ENCODE results near the gene FAM3D. TPM values are rescaled to one million over a fixed set of nuclear protein-coding genes. Genes with fewer than 3 reads are reported as not detected.
"Not testable (repeated sequence)": the region's sequence is repeated elsewhere in the genome, so short reads cannot be mapped to it uniquely, and the experiment has no call there.

Gene FAM3D
- total RNA-seq, 1 donor from 2014 or later, result not detected

DNA sequence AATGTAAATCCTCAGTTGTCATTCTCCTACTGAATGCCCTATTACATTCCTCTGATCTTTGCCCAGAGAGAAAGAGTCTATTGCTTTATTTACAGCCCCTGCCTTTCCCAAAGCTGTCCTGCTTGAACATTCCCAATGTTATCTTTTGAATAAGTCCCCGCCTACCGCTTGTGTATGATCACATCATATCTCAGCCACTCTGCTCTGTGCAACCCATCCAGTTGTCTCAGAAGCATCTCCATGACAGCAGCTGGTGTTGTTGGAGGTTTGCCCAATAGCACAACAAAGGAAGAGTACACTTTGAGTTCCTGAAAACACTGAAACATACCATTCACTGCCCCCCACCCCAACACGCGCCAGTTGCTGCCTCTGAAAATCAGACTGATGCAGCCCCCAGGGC lies 22.0 kb upstream of the FAM3D start:
- DNase-seq (ENCODE audit: missing footprints) (no peak), ATAC-seq (no peak)
- intact Hi-C loops (cut with DNase I), result no loop called here

- DNase-seq (ENCODE audit: missing footprints) (no peak), ATAC-seq (no peak)
- intact Hi-C loops (cut with DNase I), result no loop called here
Observed at GRCh38 chr3:58686847-58687246, 20.3 kb upstream of the FAM3D start.

DNA sequence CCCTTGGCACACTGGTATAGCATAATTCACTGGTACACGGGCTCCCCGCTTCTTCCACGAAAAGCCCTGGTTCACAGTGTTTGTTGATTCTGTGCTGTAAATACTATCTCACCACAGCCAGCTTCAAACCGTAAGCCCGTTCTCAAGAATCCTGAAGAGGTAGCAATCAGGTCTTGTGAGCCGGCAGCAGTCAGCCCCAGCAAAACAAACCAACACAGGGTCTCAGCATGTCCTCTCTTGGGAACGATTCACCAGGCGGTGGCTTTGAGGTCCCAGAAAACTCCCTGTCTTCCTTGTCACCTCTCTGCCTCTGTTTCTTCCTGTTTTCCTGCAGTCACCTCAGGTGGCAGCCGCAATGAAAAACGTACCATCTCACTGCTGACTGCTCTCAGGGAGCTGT lies 19.1 kb upstream of the FAM3D start:
- no peak for ATAC-seq
- intact Hi-C loops (cut with DNase I), result no loop called here
- DNase-seq (ENCODE audit: missing footprints), result no peak

GRCh38 chr3:58683466-58683865 lies 16.9 kb upstream of the FAM3D start:
- DNase-seq (ENCODE audit: missing footprints), result no peak
- ATAC-seq, result no peak
- intact Hi-C loops (cut with DNase I), result no loop called here

DNA sequence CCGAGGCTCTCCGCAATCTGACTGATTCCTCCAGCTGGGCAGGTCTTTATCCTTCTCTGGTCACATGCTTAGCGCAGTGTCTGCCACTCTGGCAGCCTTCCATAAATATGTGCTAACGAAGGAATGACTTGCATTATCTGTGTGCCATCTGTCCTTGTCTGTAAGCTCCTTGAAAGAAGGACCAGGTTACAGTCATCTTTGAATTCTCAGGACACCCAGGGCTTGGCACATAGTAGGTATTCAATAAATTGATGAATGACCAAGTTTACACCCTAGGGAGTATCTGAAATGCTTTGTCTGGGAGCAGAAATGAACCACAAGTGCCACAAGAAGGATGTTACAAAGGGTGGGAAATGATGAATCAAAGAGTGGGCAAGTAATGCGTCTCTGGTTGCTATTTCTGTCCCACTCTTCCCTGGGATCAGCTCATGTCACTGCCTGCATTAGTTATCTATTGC lies 16.5 kb upstream of the FAM3D start:
- ATAC-seq, result no peak
- DNase-seq (ENCODE audit: missing footprints), result no peak
- intact Hi-C loops (cut with DNase I), result no loop called here

GRCh38 chr3:58681863-58682262 lies 15.3 kb upstream of the FAM3D start:
- ATAC-seq, result no peak
- no peak for DNase-seq (ENCODE audit: missing footprints)
- intact Hi-C loops (cut with DNase I), result no loop called here

GRCh38 chr3:58680879-58681525 lies 14.4 kb upstream of the FAM3D start:
- DNase-seq (ENCODE audit: missing footprints), result no peak
- intact Hi-C loops (cut with DNase I), result no loop called here
- no peak for ATAC-seq

DNA sequence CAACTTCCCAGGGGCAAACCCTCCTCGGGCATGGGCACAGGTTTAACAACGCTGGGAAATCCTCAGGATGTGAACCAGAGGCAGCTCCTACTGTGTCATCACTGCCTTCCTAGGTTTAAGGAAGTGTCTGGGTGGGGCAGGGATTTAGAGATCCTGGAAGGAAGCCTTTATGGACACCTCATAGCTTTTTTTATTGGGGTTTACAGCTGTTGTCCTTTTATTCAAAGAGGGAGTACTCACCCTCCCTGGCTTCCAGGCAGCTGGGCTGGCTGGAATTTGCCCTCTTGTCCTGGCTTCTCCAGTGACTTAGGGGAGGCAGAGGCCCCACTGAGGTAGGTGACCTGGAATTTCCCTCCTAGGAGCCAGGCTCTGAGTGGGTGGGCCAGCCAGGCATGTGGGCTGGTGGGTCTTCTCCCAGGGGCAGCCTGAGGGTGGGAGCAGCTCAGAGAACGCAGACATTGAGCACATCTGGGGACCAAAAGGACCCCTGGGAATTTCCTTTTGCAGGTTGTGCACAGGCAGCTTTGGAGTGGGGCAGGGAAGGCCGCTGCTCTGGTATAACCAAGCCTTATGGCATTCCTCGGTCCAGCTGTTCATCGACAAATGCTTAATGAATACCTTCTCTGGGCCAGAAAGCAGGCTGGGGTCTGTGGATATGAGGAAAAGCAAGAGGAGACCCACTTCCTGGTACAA lies 13.5 kb upstream of the FAM3D start:
- intact Hi-C loops (cut with DNase I), result no loop called here
- ATAC-seq, result no peak
- DNase-seq (ENCODE audit: missing footprints), result no peak

- DNase-seq (ENCODE audit: missing footprints) (no peak), ATAC-seq (no peak)
- intact Hi-C loops (cut with DNase I), result no loop called here
Observed at GRCh38 chr3:58679446-58679845, 12.9 kb upstream of the FAM3D start.

DNA sequence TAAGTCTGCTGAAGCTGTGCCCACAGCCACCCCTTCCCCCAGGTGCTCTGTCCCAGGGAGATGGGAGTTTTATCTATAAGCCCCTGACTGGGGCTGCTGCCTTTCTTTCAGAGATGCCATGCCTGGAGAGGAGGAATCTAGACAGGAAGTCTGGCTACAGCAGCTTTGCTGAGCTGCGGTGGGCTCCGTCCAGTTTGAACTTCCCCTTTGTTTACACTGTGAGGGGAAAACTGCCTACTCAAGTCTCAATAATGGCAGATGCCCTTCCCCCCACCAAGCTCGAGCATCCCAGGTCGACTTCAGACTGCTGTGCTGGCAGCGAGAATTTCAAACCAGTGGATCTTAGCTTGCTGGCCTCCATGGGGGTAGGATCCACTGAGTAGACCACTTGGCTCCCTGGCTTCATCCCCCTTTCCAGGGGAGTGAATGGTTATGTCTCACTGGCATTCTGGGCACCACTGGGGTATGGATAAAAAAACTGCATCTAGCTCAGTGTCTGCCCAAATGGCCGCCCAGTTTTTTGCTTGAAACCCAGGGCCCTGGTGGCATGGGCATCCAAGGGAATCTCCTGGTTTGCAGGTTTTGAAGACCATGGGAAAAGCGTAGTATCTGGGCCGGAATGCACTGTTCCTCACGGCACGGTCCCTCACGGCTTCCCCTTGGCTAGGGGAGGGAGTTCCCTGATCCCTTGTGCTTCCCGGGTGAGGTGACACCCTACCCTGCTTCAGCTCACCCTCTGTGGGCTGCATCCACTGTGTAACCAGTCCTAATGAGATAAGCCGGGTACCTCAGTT lies 11.8 kb upstream of the FAM3D start:
- ATAC-seq; intact Hi-C loops (cut with DNase I); DNase-seq (ENCODE audit: missing footprints): not testable (repeated sequence)

- intact Hi-C loops (cut with DNase I), result no loop called here
- DNase-seq (ENCODE audit: missing footprints), result no peak
Observed at GRCh38 chr3:58672880-58673279, 6.3 kb upstream of the FAM3D start.

GRCh38 chr3:58672451-58672850 lies 5.9 kb upstream of the FAM3D start:
- ATAC-seq (no peak), DNase-seq (ENCODE audit: missing footprints) (no peak)
- intact Hi-C loops (cut with DNase I), result no loop called here

More at GRCh38 chr3:58672880-58673279, 6.3 kb upstream of the FAM3D start:
- no peak for ATAC-seq

- DNase-seq (ENCODE audit: missing footprints), result no peak
- no peak for ATAC-seq
- intact Hi-C loops (cut with DNase I), result no loop called here
Observed at GRCh38 chr3:58670506-58671135, 4.0 kb upstream of the FAM3D start.

DNA sequence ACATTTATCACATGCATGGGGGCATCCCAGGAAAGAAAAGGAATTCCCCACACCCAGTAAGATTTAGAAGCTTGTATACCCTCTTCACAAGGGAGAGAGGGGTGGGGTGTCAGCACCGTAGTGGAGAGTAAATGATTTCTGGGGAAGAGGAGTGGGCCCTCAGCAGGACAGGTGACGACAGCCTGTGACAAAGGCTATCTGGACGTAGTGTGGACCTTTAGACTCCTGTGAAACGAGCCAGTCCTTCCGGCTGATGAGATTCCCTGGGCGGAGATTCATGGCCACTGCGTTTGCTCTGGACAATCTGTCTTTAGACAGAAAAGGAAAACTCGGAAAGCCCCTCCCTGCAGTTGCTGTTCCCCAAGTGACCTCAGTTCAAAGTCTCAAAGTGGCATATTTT lies 1.7 kb upstream of the FAM3D start:
- ATAC-seq (no peak), DNase-seq (ENCODE audit: missing footprints) (no peak)
- intact Hi-C loops (cut with DNase I), result no loop called here

GRCh38 chr3:58667704-58668103 lies 1.1 kb upstream of the FAM3D start:
- no peak for ATAC-seq
- DNase-seq (ENCODE audit: missing footprints), result no peak
- intact Hi-C loops (cut with DNase I), result no loop called here

DNA sequence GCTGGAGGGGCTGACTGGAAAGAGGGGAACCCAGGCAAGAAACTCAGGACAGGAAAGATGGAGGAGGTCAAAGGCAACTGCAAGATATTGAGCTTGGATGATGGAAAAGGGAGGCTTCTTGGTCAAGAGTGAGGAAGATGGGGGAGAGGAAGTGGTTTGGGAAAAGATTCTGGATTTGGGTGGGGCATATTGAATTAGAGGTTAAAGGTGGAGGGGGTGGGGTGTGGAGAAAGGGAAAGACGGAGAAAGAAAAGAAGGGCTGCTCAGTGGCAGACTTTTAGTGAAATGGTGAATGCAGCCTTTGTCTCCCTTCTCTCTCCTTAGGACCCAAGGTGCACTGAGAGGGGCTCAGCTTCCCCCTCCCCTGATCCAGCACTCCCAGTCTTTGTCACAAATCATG lies 655 bp upstream of the FAM3D start:
- ATAC-seq (no peak), DNase-seq (ENCODE audit: missing footprints) (no peak)
- intact Hi-C loops (cut with DNase I), result no loop called here

DNA sequence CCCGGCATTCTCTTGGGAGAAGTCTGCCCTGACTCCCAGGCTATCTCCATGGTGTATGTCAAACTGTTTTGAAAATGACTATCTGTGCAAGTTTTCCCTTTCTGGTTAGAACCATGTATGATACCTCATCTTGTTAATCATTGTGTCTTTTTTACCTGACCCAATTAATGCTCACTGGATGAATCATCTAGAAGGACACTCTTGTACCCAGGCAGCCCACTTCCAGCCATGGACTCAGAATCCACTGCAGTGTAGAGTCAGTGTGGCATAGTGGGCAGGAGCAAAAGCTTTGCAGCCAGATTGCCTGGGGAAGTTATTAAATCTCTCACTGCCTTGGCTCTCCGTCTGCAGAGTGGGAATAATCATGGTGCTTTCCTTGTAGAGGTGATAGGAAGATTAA lies 1.2 kb downstream of the FAM3D start:
- intact Hi-C loops (cut with DNase I), result no loop called here
- no peak for ATAC-seq
- no peak for DNase-seq (ENCODE audit: missing footprints)

DNA sequence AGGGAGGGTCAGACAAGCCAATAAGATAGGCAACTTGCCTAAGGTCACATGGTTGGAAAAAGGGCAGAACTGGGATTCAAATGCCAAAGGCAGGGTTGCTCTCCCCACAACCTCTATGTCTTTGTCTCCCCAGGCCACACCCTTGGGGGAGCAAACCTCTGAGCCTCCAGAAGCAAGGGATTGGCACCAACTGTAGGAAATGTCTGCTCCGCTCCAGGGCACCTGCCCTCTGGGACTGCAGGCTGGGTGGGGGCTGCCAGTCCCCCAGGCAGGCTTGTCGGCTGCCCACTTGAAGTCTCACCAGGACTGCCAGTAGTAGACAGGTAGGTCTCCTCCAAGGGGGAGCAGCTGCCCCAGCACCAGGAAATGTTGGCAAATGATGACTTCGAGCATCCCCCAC lies 2.0 kb downstream of the FAM3D start:
- no peak for ATAC-seq

GRCh38 chr3:58661836-58662420 lies 4.6 kb downstream of the FAM3D start:
- intact Hi-C loops (cut with DNase I), result no loop called here
- DNase-seq (ENCODE audit: missing footprints) (no peak), ATAC-seq (no peak)

More for the DNA sequence above, 2.0 kb downstream of the FAM3D start:
- intact Hi-C loops (cut with DNase I), result no loop called here
- no peak for DNase-seq (ENCODE audit: missing footprints)

Data from Right ventricle myocardium inferior (tissue), 1 donor.